ENCODE data around the gene ZNF48. TPM values are rescaled to one million over a fixed set of nuclear protein-coding genes. Genes with fewer than 3 reads are reported as not detected.

Gene ZNF48
- total RNA-seq, 1 donor from 2014 or later, result 13.0 TPM

DNA sequence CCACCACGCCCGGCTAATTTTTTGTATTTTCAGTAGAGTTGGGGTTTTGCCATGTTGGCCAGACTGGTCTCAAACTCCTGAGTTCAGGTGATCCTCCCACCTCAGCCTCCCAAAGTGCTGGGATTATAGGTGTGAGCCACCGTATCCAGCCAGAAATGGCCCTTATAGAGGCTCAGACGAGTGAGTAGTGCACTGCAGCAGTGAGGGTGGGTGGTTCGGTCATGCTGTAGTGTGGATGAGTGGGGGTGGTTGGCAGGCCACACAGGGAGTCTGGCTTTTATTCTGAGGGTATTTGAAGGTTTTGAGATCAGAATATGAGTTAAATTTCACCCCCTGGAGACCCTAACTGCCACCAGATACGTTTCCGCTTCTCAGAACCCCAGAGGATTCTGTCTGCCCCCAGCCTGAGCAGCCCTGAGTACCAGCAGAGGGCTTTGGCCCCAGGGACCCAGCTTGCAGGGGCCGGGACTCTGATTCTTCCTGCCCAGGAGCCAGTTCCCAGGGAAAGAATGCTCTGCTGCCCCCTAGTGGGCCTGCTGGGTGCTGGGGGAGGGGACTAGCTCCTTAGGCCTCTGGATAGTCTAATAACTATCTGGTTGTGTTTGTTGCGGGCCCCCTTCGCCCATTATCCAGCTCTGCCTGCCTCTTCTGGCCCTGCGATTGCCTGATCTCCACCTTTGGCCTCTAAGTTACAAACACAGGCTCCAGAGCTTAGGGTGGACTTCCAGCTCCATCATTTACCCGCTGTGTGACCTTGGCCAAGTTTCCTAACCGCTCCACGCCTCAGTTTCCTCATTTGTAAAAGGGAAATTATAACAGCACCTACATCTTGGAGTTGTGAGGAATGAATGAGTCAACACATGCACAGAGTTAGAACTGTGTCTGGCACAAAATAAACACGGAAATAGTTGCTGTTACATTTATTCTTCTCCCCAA, 14.2 kb downstream of the ZNF48 start:
- peak; percentile 59 for ATAC-seq (ENCODE audit: low read depth)
- intact Hi-C loops (cut with micrococcal nuclease), result loop anchor here (10.0 kb wide), 1 partner anchor 345 kb away; the partner anchor contains the start of gene ALDOA
- Mint-ChIP-seq H3K4me3 (peak overlapping the region; percentile 38), H3K4me1 (peaks cover 29% of the 10 kb centered on the region), H3K27me3 (no peaks in the 10 kb centered on the region), H3K36me3 (ENCODE audit: low read depth) (peaks cover 21% of the 10 kb centered on the region), H3K27ac (peak overlapping the region; percentile 56), H3K9me3 (no peaks in the 10 kb centered on the region)
- TF ChIP-seq, protein P1, sequence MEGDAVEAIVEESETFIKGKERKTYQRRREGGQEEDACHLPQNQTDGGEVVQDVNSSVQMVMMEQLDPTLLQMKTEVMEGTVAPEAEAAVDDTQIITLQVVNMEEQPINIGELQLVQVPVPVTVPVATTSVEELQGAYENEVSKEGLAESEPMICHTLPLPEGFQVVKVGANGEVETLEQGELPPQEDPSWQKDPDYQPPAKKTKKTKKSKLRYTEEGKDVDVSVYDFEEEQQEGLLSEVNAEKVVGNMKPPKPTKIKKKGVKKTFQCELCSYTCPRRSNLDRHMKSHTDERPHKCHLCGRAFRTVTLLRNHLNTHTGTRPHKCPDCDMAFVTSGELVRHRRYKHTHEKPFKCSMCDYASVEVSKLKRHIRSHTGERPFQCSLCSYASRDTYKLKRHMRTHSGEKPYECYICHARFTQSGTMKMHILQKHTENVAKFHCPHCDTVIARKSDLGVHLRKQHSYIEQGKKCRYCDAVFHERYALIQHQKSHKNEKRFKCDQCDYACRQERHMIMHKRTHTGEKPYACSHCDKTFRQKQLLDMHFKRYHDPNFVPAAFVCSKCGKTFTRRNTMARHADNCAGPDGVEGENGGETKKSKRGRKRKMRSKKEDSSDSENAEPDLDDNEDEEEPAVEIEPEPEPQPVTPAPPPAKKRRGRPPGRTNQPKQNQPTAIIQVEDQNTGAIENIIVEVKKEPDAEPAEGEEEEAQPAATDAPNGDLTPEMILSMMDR (IDR thresholded peaks at IDR 0.05), result peak; percentile 49
- POLR2A ChIA-PET, result interaction anchor here (0.5 to 3.5 kb wide), 21 partner anchors 8 to 344 kb away, joined by 3 to 34 read pairs (median 4); partner anchors contain the start of genes ALDOA, CD2BP2, CORO1A and DCTPP1
- CTCF ChIA-PET, result interaction anchor here (0.7 to 2.9 kb wide), 20 partner anchors 9 to 370 kb away, joined by 3 to 22 read pairs (median 6); partner anchors contain the start of genes CD2BP2, DCTPP1, SEPTIN1 and TBX6
- DNase-seq, result peak; percentile 88

DNA sequence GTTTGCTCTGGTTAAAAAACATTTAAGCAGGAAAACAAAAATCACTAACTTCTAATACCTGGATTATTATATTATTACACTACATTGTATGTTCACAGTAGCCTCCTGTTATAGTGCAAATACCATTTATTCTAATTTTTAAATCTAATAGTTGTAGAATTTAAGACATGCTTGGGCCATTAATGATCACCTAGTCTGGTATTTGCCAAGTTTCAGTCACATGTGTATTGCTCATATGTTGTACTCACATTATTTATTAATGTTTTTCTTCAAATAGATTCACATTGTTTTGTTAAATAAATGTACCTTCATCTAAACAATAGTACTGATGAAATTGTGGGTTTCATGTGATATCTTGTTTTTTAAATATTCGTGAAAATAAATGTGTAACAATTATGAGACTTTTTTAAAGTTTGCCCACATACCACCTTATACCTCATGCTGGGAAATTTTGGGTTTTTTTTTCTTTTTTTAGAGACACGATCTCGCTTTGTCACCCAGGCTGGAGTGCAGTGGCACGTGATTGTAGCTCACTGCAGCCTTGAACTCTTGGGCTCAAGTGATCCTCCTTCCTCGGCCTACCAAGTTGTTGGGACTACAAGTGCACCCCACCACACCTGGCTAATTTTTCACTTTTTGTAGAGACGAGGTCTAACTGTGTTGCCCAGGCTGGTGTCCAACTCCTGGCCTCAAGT, 18.0 kb downstream of the ZNF48 start:
- ChIA-PET CTCF (no interaction called here), POLR2A (interaction anchor here (0.6 kb wide), 2 partner anchors 10 to 78 kb away, joined by 3 to 7 read pairs; no protein-coding TSS in a partner anchor)
- H3K4me1 Mint-ChIP-seq, result peaks cover 25% of the 10 kb centered on the region
- no peak overlapping the region for H3K4me3 Mint-ChIP-seq
- H3K9me3 Mint-ChIP-seq, result no peaks in the 10 kb centered on the region
- H3K27me3 Mint-ChIP-seq, result no peaks in the 10 kb centered on the region
- TF ChIP-seq, protein P1 (IDR thresholded peaks at IDR 0.05), result no peak
- H3K36me3 Mint-ChIP-seq (ENCODE audit: low read depth), result peaks cover 21% of the 10 kb centered on the region
- peak overlapping the region; percentile 19 for H3K27ac Mint-ChIP-seq
- ATAC-seq (ENCODE audit: low read depth) (no peak), DNase-seq (no peak)
- intact Hi-C loops (cut with micrococcal nuclease), result no loop called here

DNA sequence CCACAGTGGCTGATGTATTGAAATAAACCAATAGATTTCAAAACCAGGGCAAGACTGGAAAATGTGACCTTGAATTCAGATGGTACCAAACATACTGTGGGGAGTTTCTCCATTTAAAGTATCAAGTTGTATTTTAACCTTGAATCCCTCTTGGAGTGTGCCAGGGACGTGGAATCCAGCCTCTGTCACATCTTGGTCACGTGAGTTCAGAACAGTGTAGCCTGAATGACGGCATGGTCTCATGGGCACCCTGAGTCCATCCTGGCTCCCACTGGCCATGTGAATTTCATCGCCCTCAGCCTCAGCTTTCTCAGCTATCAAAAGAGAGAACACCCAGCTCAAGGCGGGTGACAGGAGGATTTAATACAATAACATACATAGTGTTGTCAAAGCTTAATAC, 18.9 kb downstream of the ZNF48 start:
- ATAC-seq (ENCODE audit: low read depth), result no peak
- ChIA-PET POLR2A (no interaction called here), CTCF (no interaction called here)
- Mint-ChIP-seq H3K4me1 (peaks cover 22% of the 10 kb centered on the region), H3K4me3 (no peak overlapping the region), H3K36me3 (ENCODE audit: low read depth) (peaks cover 23% of the 10 kb centered on the region), H3K9me3 (no peaks in the 10 kb centered on the region), H3K27me3 (no peaks in the 10 kb centered on the region), H3K27ac (peak overlapping the region; percentile 19)
- no peak for DNase-seq
- intact Hi-C loops (cut with micrococcal nuclease), result no loop called here
- TF ChIP-seq, protein P1 (IDR thresholded peaks at IDR 0.05), result no peak

- ATAC-seq (ENCODE audit: low read depth), result no peak
- intact Hi-C loops (cut with micrococcal nuclease), result loop anchor here (2.0 kb wide), 1 partner anchor 15 kb away; no protein-coding TSS in a partner anchor
- TF ChIP-seq, protein P1 (IDR thresholded peaks at IDR 0.05), result no peak
- no peak overlapping the region for H3K27ac Mint-ChIP-seq
- H3K27me3 Mint-ChIP-seq, result no peaks in the 10 kb centered on the region
- DNase-seq, result no peak
- peaks cover 31% of the 10 kb centered on the region for H3K36me3 Mint-ChIP-seq (ENCODE audit: low read depth)
- H3K9me3 Mint-ChIP-seq, result no peaks in the 10 kb centered on the region
- peaks cover 13% of the 10 kb centered on the region for H3K4me1 Mint-ChIP-seq
- CTCF ChIA-PET, result interaction anchor here (1.3 kb wide), 1 partner anchor 14 kb away, joined by 4 read pairs; the partner anchor contains the start of gene DCTPP1
- no peak overlapping the region for H3K4me3 Mint-ChIP-seq
- POLR2A ChIA-PET, result interaction anchor here (0.6 to 0.9 kb wide), 3 partner anchors 10 to 1453 kb away, joined by 3 to 6 read pairs (median 6); no protein-coding TSS in a partner anchor
Measured at GRCh38 chr16:30416047-30416603, 20.9 kb downstream of the ZNF48 start.

Data from activated B cell treated with CpG ODN at 0.5 μM for 24 hours (primary cell).